Measurements from ENCODE around the gene OSM.

The OSM gene

GRCh38 chr22:30254314-30254713 is 12.3 kb downstream of the OSM start:
- Histone ChIP-seq H3K4me1 (ENCODE audit: low read length) (no peaks in the 10 kb centered on the region), H3K79me2 (ENCODE audit: low read length) (no peaks in the 10 kb centered on the region), H2AFZ (ENCODE audit: low read length) (no peak overlapping the region), H3K27ac (ENCODE audit: low read length) (no peak overlapping the region), H3K4me2 (ENCODE audit: low read depth, low read length) (no peak overlapping the region), H3K36me3 (replicated peaks; ENCODE audit: insufficient read depth, low read length) (no peaks in the 10 kb centered on the region), H3F3A (ENCODE audit: insufficient read depth, low read length) (no peaks in the 10 kb centered on the region), H4K20me1 (ENCODE audit: insufficient read depth, low read length) (no peaks in the 10 kb centered on the region), H3K9me2 (replicated peaks; ENCODE audit: insufficient read depth, low read length) (no peaks in the 10 kb centered on the region), H3K4me3 (ENCODE audit: low read length) (no peak overlapping the region), H3K27me3 (replicated peaks; ENCODE audit: insufficient read depth, low read length) (peaks cover 58% of the 10 kb centered on the region), H3K9me3 (replicated peaks; ENCODE audit: insufficient read depth, low read length) (no peaks in the 10 kb centered on the region), H3K9ac (ENCODE audit: low read length) (no peak overlapping the region)
- TF ChIP-seq EZH2 (optimal IDR thresholded peaks at IDR 0.05; ENCODE audit: low read depth, low read length) (no peak), EZH2phosphoT487 (IDR thresholded peaks at IDR 0.05; ENCODE audit: low read length) (no peak), CTCF (IDR thresholded peaks at IDR 0.05; ENCODE audit: low read length) (no peak)
- DNase-seq: no peak

- Histone ChIP-seq H3K9ac (ENCODE audit: low read length) (no peak overlapping the region), H3K4me1 (ENCODE audit: low read length) (no peaks in the 10 kb centered on the region), H3K27ac (ENCODE audit: low read length) (no peak overlapping the region), H3K9me3 (replicated peaks; ENCODE audit: insufficient read depth, low read length) (no peaks in the 10 kb centered on the region), H3K4me2 (ENCODE audit: low read depth, low read length) (no peak overlapping the region), H3K4me3 (ENCODE audit: low read length) (no peak overlapping the region), H3K79me2 (ENCODE audit: low read length) (no peaks in the 10 kb centered on the region), H3K27me3 (replicated peaks; ENCODE audit: insufficient read depth, low read length) (peaks cover 58% of the 10 kb centered on the region), H3K36me3 (replicated peaks; ENCODE audit: insufficient read depth, low read length) (no peaks in the 10 kb centered on the region), H4K20me1 (ENCODE audit: insufficient read depth, low read length) (no peaks in the 10 kb centered on the region), H3F3A (ENCODE audit: insufficient read depth, low read length) (no peaks in the 10 kb centered on the region), H2AFZ (ENCODE audit: low read length) (no peak overlapping the region), H3K9me2 (replicated peaks; ENCODE audit: insufficient read depth, low read length) (no peaks in the 10 kb centered on the region)
- TF ChIP-seq EZH2phosphoT487 (IDR thresholded peaks at IDR 0.05; ENCODE audit: low read length): no peak
- no peak for TF ChIP-seq EZH2 (optimal IDR thresholded peaks at IDR 0.05; ENCODE audit: low read depth, low read length)
- no peak for TF ChIP-seq CTCF (IDR thresholded peaks at IDR 0.05; ENCODE audit: low read length)
- DNase-seq: no peak
Observed at GRCh38 chr22:30253205-30253852, 13.3 kb downstream of the OSM start.

DNA sequence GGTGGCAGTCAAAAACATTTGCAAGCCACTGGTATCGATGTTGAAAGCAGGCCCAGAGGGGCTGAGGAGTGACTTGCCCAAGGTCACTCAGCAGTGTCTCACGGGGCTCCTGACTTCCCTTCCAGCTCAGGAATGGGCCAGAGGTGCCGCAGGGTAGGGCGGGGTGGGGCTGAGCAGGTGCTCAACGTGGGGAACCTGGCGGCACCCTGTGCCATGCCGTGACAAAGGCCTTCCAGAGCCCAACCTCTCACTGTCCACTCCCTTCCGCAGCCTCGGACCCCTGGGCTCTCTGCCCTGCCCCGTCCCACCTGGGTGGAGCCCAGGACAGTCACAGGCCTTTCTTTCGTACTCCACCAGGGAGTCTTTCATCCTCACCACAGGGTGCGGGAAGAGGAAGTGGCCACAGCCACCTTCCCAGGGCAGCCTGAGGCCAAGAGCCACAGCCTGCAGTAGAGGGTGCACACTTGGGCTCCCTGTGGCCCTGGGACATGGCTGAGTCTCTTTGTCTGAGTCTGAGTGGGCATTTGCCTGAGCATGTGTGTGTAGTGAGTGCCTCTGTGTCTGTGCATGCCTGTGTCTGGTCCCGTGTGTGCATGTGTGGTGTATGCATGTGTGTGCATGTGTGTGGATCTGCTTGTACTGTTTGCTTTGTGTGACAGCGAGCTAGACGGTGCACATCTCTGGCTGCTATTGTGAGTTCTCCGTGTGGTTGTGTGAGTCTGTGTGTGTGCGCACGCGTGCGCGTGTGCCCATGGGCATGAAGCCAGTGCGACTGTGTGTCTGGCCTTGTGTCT is 14.0 kb downstream of the OSM start:
- Histone ChIP-seq H3K27me3 (replicated peaks; ENCODE audit: insufficient read depth, low read length) (peaks cover 58% of the 10 kb centered on the region), H3K4me1 (ENCODE audit: low read length) (no peaks in the 10 kb centered on the region), H3K9ac (ENCODE audit: low read length) (no peak overlapping the region), H3F3A (ENCODE audit: insufficient read depth, low read length) (no peaks in the 10 kb centered on the region), H3K36me3 (replicated peaks; ENCODE audit: insufficient read depth, low read length) (no peaks in the 10 kb centered on the region), H2AFZ (ENCODE audit: low read length) (no peak overlapping the region), H3K27ac (ENCODE audit: low read length) (no peak overlapping the region), H3K79me2 (ENCODE audit: low read length) (no peaks in the 10 kb centered on the region), H3K4me2 (ENCODE audit: low read depth, low read length) (no peak overlapping the region), H3K9me3 (replicated peaks; ENCODE audit: insufficient read depth, low read length) (no peaks in the 10 kb centered on the region), H3K4me3 (ENCODE audit: low read length) (no peak overlapping the region), H4K20me1 (ENCODE audit: insufficient read depth, low read length) (no peaks in the 10 kb centered on the region), H3K9me2 (replicated peaks; ENCODE audit: insufficient read depth, low read length) (no peaks in the 10 kb centered on the region)
- no peak for DNase-seq
- TF ChIP-seq EZH2phosphoT487 (IDR thresholded peaks at IDR 0.05; ENCODE audit: low read length) (no peak), CTCF (IDR thresholded peaks at IDR 0.05; ENCODE audit: low read length) (no peak), EZH2 (optimal IDR thresholded peaks at IDR 0.05; ENCODE audit: low read depth, low read length) (no peak)
